Germinal center (tissue), 1 donor: Measurements from ENCODE around the gene SGPL1.

Source experiments
- DNase-seq: peaks from one replicate; pipeline ENCODE4 v3.0.0; 2012; ENCODE audit warnings: mixed read lengths, low spot score

Gene SGPL1

GRCh38 chr10:70810967-70811366 lies 4.8 kb upstream of the SGPL1 start:
- no peak for DNase-seq

DNA sequence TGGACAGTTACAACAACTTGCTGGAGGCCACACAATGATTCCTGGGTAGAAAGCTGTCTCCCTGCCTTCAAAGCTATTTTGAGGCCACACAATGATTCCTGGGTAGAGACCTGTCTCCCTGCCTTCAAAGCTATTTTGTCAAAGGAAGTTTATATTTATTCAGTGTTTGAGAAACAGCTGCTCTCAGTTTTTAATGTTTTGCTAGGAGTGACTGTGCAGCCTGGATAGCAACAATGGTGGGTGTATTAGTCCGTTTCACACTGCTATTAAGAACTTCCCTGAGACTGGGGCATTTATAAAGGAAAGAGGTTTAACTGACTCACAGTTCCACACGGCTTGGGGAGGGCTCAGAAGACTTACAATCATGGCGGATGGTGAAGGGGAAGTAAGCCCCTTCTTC lies 3.9 kb upstream of the SGPL1 start:
- no peak for DNase-seq

- no peak for DNase-seq
Measured at GRCh38 chr10:70812814-70813213, 2.9 kb upstream of the SGPL1 start.

- no peak for DNase-seq
Measured at GRCh38 chr10:70814126-70814525, 1.6 kb upstream of the SGPL1 start.

GRCh38 chr10:70816220-70816894 lies 609 bp downstream of the SGPL1 start:
- DNase-seq: peak; percentile 55

DNA sequence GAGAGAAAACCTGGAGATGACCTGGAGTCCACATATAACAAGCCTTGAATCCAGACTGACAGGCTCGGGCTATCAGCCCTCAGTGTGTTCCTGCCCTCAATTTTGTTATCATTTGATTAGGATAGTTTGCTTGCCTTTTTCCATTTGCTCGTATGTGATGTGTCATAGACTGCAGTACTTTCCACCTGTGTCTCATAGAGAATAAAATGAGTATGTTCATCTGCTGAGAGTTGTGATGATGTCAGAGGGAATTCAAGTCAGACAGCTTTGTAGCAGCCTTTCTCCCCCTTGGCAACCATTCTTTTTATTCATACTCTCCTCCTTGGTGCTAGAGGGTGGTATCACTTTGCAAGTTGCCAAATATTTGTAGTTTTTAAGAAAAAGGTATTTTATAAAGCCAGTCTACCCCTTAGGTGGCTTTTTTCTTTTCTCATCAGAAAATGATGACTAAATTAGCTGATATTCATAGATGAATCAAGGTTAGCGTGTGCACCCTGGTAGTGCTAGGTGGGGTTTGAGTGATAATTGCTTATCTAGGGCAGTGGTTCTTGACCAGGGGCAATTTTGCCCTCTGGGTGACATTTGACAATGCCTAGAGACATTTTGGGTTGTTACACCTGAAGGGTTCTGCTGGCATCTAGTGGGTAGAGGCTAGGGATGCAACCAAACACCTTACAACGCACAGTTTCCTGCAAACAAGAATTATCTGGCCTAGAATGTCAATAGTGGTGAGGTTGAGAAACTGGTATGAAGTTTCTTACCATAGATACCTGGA lies 5.4 kb downstream of the SGPL1 start:
- DNase-seq: no peak

- no peak for DNase-seq
Measured at GRCh38 chr10:70822076-70822820, 6.5 kb downstream of the SGPL1 start.

DNA sequence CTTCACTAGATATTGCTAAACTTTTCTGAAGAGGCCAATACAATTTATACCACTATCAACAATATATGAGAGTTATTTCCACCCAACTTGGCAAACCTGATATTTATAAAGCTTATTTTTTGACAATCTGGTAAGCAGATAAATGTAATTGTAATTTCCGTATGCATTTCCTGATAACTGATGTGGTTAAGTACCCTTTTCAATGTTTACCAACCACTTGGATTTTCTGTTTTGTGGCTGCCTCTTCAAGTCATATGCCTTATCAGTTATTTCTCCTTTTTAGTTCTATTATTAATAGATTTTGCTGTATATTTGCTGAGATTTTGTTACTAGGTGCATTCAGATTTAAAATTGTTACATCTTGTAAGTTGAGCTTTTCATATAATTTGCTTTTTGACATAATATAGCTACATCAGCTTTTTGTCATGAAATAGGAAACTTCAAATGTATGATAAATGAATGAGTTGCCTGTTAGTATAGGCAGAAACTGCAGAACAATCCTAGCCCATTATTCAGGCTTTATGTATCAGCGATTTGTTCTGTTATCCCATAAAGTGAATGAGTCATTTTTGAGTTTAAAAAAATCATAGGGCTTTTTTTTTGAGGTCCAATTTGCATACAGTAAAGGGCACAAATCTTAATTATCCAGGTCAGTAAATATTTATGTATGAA lies 11.5 kb downstream of the SGPL1 start:
- no peak for DNase-seq

GRCh38 chr10:70828923-70829322 lies 13.2 kb downstream of the SGPL1 start:
- DNase-seq: no peak

DNA sequence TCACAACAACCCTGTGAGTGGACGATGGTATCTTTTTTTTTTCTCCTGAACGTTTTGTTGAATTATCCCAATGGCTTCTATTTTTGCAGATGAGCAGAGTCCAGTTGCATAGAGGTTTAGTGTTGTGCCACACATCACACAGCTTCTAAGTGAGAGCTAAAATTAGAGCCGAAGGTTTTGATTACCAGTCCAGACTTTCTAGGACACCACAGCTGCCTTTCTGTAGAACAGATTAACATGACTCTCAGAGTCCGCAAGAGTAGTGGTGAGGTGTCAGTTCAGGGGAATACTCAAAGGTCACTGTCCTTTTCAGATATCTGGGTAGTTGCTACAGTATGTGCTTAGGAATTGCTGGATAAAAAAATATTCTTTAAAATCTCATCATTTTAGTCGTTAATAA lies 13.8 kb downstream of the SGPL1 start:
- DNase-seq: no peak

DNA sequence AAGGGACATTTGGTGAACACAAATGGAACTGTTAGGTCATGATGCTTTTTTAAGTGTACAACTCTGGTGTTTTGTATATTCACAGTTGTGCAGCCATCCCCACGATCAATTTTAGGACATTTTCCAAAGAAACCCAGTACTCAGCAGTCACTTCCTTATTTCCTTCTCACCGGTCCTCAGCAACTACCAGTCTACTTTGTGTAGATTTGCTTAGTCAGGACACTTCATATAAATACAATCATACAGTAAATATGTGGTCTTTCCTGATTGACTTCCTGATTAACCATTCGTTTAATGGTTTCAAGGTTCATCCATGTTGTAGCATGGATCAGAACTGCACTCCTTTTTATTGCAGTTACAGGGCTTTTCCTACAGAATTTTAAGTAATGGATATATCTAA lies 14.4 kb downstream of the SGPL1 start:
- no peak for DNase-seq

DNA sequence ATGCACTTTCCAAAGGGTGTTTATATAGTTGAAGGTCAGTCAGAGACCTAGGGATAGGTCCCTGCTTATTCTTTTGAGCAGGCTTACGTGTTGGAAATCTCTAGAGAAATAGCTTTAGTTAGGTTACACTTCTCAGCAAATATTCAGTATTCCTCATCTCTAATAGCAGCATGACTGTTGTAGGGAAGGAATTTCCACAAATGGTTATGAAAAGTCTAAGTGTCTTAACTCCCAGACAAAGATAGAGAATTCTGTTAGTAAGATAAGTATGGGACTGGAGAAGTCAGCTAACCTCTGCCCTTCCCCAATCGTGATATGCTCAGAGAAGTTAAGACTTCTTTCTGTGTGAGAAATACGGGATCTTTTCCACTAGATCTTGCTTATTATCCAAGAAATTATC lies 16.5 kb downstream of the SGPL1 start:
- DNase-seq: no peak

- DNase-seq: no peak
Measured at GRCh38 chr10:70832852-70833528, 17.2 kb downstream of the SGPL1 start.

DNA sequence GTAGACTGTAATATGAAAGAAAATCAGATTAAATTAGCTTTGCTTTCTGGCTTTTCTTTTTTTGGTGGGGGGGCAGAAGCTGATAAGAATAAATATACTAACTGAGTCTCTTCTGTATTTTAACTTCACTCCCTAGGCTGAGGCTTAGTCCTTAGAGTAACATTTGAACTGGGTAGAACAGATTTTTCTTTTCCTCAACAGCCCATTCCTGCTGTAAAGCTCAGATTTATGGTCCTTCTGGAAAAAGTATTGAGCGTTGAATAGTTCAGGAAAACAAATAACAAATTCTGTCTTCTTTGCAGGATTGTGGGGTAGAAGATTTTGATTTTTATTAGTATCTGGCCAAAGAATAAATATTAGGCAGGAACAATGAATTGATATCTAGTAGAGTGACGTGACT lies 17.9 kb downstream of the SGPL1 start:
- DNase-seq: no peak

- DNase-seq: no peak
Measured at GRCh38 chr10:70834021-70834420, 18.3 kb downstream of the SGPL1 start.

DNA sequence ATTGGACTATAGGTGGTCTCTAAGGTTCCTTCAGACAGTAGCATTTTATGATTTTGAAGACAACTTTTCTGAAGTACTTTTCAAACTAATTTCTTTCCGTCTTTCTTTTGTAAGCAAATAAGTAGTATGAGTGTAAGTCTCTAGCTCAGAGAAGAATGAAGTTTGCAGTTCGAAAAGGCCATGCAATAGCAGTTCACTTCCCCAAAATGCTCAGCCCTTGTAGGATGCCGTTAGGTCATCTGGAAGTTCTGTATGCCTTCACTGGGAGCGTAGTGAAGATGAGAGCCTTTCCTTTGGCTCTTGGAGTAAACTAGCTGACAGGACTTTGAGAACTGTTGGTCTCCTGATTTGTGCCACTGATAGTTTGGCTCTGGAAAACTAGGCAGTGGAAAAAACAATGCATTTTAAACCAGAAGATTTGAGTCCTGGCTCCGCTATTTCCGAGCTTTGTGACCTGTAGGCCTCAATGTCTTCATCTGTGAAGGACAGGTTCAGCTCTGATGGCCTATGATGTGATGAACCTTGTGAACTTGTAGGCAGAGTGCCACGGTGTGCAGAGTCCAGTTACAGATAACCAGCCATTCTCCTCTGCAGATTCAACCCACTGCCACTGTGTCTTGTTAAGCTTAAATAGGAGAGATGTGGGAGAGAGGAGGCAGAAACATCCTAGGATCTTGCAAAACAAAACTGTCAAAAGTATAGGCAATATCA lies 18.8 kb downstream of the SGPL1 start:
- DNase-seq: no peak

DNA sequence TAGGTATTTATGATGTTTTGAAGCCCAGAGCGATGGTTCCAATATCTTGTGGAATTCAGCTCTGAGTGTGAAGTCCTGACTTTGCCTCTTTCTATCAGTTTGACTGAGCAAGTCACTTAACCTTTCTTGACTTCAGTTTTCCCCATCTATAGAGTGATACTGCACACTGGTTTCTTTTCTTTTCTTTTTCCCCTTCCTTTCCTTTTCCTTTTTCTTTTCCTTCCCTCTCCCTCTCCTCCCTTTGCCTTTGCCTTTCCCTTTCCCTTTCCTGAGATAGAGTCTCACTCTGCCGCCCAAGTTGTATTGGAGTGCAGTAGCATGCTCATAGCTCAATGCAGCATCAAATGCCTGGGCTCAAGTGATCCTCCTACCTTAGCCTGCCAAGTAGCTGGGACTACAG lies 20.6 kb downstream of the SGPL1 start:
- no peak for DNase-seq

DNA sequence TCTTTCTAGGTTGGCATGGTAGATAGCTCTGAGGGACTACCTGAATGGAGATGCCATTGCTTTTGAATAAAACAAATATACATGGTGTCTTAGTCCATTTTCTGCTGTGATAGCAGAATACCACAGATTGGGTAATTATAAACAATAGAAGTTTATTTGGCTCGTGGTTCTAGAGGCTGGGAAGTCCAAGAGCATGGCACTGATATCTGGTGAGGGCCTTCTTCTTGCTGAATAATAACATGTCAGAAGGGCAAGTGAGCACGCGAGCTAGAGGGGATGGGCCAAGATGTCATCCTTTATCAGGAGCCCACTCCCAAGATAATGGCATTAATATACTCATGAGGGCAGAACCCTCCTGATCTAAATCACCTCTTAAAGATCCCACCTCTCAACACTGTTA lies 21.9 kb downstream of the SGPL1 start:
- no peak for DNase-seq

DNA sequence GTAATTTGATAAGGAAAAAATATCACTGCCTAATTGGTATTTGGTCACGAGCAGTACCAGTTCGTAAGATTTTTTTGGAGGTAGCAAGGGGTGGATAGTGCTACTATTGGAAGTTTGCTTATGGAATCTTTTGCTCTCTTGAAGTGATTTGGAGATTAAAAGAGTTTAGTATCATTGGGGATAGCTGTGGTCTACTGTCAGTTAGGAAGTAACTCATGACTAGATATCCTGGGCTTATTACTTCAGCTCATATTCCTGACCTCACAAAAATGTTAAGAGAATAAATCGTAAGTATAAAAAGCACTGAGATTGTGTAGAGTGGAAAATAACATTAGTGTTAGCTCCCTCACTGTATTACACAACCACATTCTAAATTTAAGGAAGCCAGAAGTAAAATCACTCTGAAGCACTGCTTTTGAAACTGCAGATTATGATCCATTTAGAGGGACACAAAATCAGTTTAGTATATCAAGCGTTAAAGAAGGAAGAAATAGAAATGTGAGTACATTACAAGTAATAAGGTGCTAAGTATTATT lies 22.6 kb downstream of the SGPL1 start:
- no peak for DNase-seq

- DNase-seq: no peak
Measured at GRCh38 chr10:70840836-70841235, 25.1 kb downstream of the SGPL1 start.

DNA sequence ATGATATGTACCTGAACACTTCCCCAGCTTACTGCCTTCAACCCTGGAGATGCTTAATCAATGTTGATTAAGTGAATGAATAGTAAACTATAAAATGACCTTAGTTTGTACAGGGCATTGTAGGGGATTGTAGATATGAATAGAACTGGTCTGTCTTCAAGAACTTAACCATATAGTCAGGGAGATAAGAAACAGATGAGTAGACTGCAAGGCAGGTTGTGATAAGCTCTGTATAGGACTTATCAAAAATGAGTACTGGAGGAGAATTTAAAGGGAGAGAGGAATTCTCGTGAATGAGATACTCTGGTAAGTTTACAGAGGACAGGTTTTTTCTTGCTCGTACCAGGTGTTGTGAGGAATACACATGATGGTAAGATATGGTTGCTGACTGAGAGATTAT lies 27.6 kb downstream of the SGPL1 start:
- DNase-seq: no peak
